GM12878 (cell line): Measurements from ENCODE around the gene FGD5. TPM values are rescaled to one million over a fixed set of nuclear protein-coding genes. Genes with fewer than 3 reads are reported as not detected.

Experiments used
- ATAC-seq: fragments of 200-7000 bp; cut with Tn5 transposase; 3 replicates; pipeline ENCODE4 v1.9.1; 2020; ENCODE audit warnings: mild to moderate bottlenecking, moderate library complexity
- BruUV-seq: library from RNA; stranded (reverse); fragments of 400-500 nt; replicated peaks from 2 replicates; lab custom pipeline; 2021; lab: Mats Ljungman, UMichigan
- CTCF ChIA-PET: fragments of 300-600 bp; sonication (Branson Sonifier 250); formaldehyde crosslinking; extraction: SDS; loops from one replicate; lab custom pipeline; 2021; ENCODE audit warnings: inconsistent platforms; lab: Yijun Ruan, JAX
- POLR2A ChIA-PET: fragments of 350-600 bp; formaldehyde crosslinking; extraction: SDS; loops from one replicate; lab custom pipeline; 2021; ENCODE audit warnings: inconsistent platforms; lab: Charles Lee
- RAD21 ChIA-PET: fragments of 300-600 bp; sonication (Branson Sonifier 250); formaldehyde crosslinking; loops from one replicate; lab custom pipeline; 2023; ENCODE audit warnings: antibody characterized with exemption; ENCODE audit not compliant: unreplicated experiment; lab: Charles Lee
- SMC1A ChIA-PET: fragments of 300-600 bp; sonication (Branson Sonifier 250); formaldehyde crosslinking; loops from one replicate; lab custom pipeline; 2023; ENCODE audit not compliant: unreplicated experiment, uncharacterized antibody; lab: Charles Lee
- DNase-seq: peaks from one replicate; pipeline ENCODE4 v3.0.0-alpha.2; 2011; ENCODE audit warnings: low read depth, low spot score
- FAIRE-seq: peaks from 3 replicates; lab custom pipeline; 2011; peaks lifted over from hg19 to GRCh38; lab: Jason Lieb, UNC
- H2AFZ ChIP-seq: 2 replicates; pipeline ENCODE4 v1.6.0; 2011; ENCODE audit warnings: low read depth, low read length, control low read depth; ENCODE audit not compliant: control insufficient read depth
- H3K27ac ChIP-seq: 2 replicates; pipeline ENCODE4 v1.5.1; 2011; ENCODE audit warnings: control low read depth; ENCODE audit not compliant: control insufficient read depth, insufficient read depth
- H3K27me3 ChIP-seq, 2 experiments: replicated peaks in 1 of 2; 2 replicates each; pipeline versions ENCODE4 v1.6.0 to v1.6.1; 2011; ENCODE audit warnings: low read length in 1 of 2; ENCODE audit not compliant: control insufficient read depth in 2 of 2, insufficient read depth in 2 of 2
- H3K36me3 ChIP-seq, 2 experiments: 2 replicates each; pipeline ENCODE4 v1.5.1; 2011; ENCODE audit warnings: low read length in 1 of 2; ENCODE audit not compliant: control insufficient read depth in 2 of 2, insufficient read depth in 2 of 2
- H3K4me1 ChIP-seq: 2 replicates; pipeline ENCODE4 v1.6.1; 2011; ENCODE audit warnings: mild to moderate bottlenecking, low read length, moderate library complexity, mixed read lengths; ENCODE audit not compliant: control insufficient read depth, insufficient read depth
- H3K4me2 ChIP-seq: 2 replicates; pipeline ENCODE4 v1.6.0; 2011; ENCODE audit warnings: control low read depth; ENCODE audit not compliant: control insufficient read depth, insufficient read depth
- H3K4me3 ChIP-seq: fragments of 200-600 bp; sonication (generic); 2 replicates; pipeline ENCODE4 v1.5.1; 2016
- H3K79me2 ChIP-seq: 2 replicates; pipeline ENCODE4 v1.6.0; 2011; ENCODE audit warnings: low read length; ENCODE audit not compliant: control insufficient read depth, insufficient read depth
- H3K9ac ChIP-seq: 2 replicates; pipeline ENCODE4 v1.8.0; 2011; ENCODE audit warnings: low read length, control low read depth, mixed read lengths; ENCODE audit not compliant: control insufficient read depth, insufficient read depth
- H3K9me3 ChIP-seq: replicated peaks from 3 replicates; pipeline ENCODE4 v1.5.1; 2011; ENCODE audit warnings: mild to moderate bottlenecking, low read length; ENCODE audit not compliant: control insufficient read depth, insufficient read depth
- H4K20me1 ChIP-seq: 2 replicates; pipeline ENCODE4 v1.6.0; 2011; ENCODE audit not compliant: control insufficient read depth, insufficient read depth
- BCL11A ChIP-seq: IDR thresholded peaks from 2 replicates; pipeline ENCODE4 v1.6.1; 2011; ENCODE audit warnings: low read depth, low read length
- BHLHE40 ChIP-seq, 2 experiments: fragments of 450-650 bp in 1 of 2; IDR thresholded peaks; 2 replicates each; pipeline ENCODE4 v1.6.1; 2011 to 2017; ENCODE audit warnings: low read depth in 2 of 2, borderline replicate concordance in 1 of 2, improper control_type of control experiment in 1 of 2, low read length in 1 of 2, mild to moderate bottlenecking in 1 of 2
- CREB1 ChIP-seq: IDR thresholded peaks from 2 replicates; pipeline ENCODE4 v1.6.1; 2012; ENCODE audit warnings: low read depth, mild to moderate bottlenecking, inconsistent platforms
- CTCF ChIP-seq, 3 experiments: IDR thresholded peaks in 2 of 3; conservative IDR thresholded peaks in 1 of 3; 2 replicates each; pipeline ENCODE4 v1.5.1; 2011; ENCODE audit warnings: low read depth in 3 of 3, low read length in 3 of 3, mild to moderate bottlenecking in 3 of 3, control low read depth in 2 of 3, moderate library complexity in 2 of 3, inconsistent platforms in 1 of 3, mixed read lengths in 1 of 3; ENCODE audit not compliant: control insufficient read depth in 2 of 3, insufficient read depth in 1 of 3; ENCODE audit errors: extremely low read depth in 1 of 3
- ETV6 ChIP-seq, 2 experiments: fragments of 450-650 bp in 1 of 2; IDR thresholded peaks in 1 of 2; conservative IDR thresholded peaks in 1 of 2; 2 replicates each; pipeline ENCODE4 v1.6.1; 2014; ENCODE audit warnings: antibody characterized with exemption in 1 of 2, borderline replicate concordance in 1 of 2, low read depth in 1 of 2, mild to moderate bottlenecking in 1 of 2, moderate library complexity in 1 of 2
- HDGF ChIP-seq: fragments of 450-650 bp; IDR thresholded peaks from 2 replicates; pipeline ENCODE4 v1.6.1; 2016; ENCODE audit warnings: antibody characterized with exemption
- IKZF2 ChIP-seq, 2 experiments: fragments of 450-650 bp; IDR thresholded peaks; 2 replicates each; pipeline ENCODE4 v1.6.1; 2017; ENCODE audit warnings: mild to moderate bottlenecking in 2 of 2, moderate library complexity in 2 of 2
- NFYB ChIP-seq: IDR thresholded peaks from 2 replicates; pipeline ENCODE4 v1.6.1; 2011; ENCODE audit warnings: low read depth, mild to moderate bottlenecking, low read length, improper control_type of control experiment, moderate library complexity; ENCODE audit not compliant: insufficient read depth
- NR2F1 ChIP-seq: fragments of 450-650 bp; conservative IDR thresholded peaks from 2 replicates; pipeline ENCODE4 v1.6.1; 2017; ENCODE audit warnings: mild to moderate bottlenecking
- SIX5 ChIP-seq: IDR thresholded peaks from 2 replicates; pipeline ENCODE4 v1.6.1; 2011; ENCODE audit warnings: mild to moderate bottlenecking, low read depth, low read length, moderate library complexity; ENCODE audit not compliant: severe bottlenecking
- ZNF622 ChIP-seq: fragments of 450-650 bp; IDR thresholded peaks from 2 replicates; pipeline ENCODE4 v1.6.1; 2017; ENCODE audit warnings: mild to moderate bottlenecking, inconsistent platforms
- ZSCAN29 ChIP-seq: fragments of 450-650 bp; IDR thresholded peaks from 2 replicates; pipeline ENCODE4 v1.6.1; 2017; ENCODE audit warnings: mild to moderate bottlenecking, moderate library complexity
- ZZZ3 ChIP-seq: IDR thresholded peaks from 2 replicates; pipeline ENCODE4 v1.6.1; 2011; ENCODE audit warnings: low read depth; ENCODE audit not compliant: control insufficient read depth, insufficient read length
- WGBS: methylation state at CpG from one replicate; pipeline ENCODE4 v1.1.6; 2016; ENCODE audit warnings: low lambda C conversion rate; ENCODE audit not compliant: insufficient replicate concordance, insufficient coverage; ENCODE audit errors: missing lambda C conversion rate; 5-methylcytosine and 5-hydroxymethylcytosine counted together
- in situ Hi-C: fragments of 300-500 bp; cut with MboI; formaldehyde crosslinking; loops from 9 replicates; pipeline ENCODE4 v1.14.3; 2018; ENCODE audit warnings: mixed read lengths
- intact Hi-C: fragments of 100-400 bp; cut with micrococcal nuclease; formaldehyde crosslinking; loops from one replicate; pipeline ENCODE4 v1.14.2; 2022; ENCODE audit not compliant: unreplicated experiment
- polyA plus RNA-seq, 11 experiments: library from polyadenylated mRNA; depleted of rRNA in 4 of 11; unstranded in 6 of 11; stranded (reverse) in 5 of 11; fragments of >200 nt; fragmentation: Nextera tagmentation in 4 of 11; fragmentation: Illumina TruSeq in 1 of 11; extraction: Ambion mirVana in 4 of 11; extraction: Trizol in 1 of 11; gene quantifications; 1 replicate in 1 of 11; 2 replicates in 10 of 11; pipeline versions ENCODE4 v1.2.1 to v1.2.3, GENCODE V29; 2011 to 2016; ENCODE audit warnings: inconsistent platforms in 2 of 11, missing spikeins in 2 of 11, low read depth in 1 of 11
- total RNA-seq, 4 experiments: library from RNA; depleted of rRNA in 3 of 4; stranded (reverse); fragments of >200 nt in 3 of 4; fragmentation: Illumina TruSeq in 1 of 4; extraction: Trizol in 1 of 4; gene quantifications; 2 replicates each; pipeline versions ENCODE4 v1.2.1 to v1.2.3, GENCODE V29; 2013 to 2021
- TF ChIP-seq, protein P1 (sequence below): fragments of 450-650 bp; IDR thresholded peaks from 2 replicates; pipeline ENCODE4 v1.6.1; 2017; ENCODE audit warnings: mild to moderate bottlenecking, moderate library complexity

FGD5 gene
- total and polyA plus RNA-seq, 10 of the 15 experiments (the other 5 are each of a cell fraction or from before 2014, with no cell fraction given): 0.03 to 0.13 (median 0.11) TPM; not detected in 3

GRCh38 chr3:14921034-14921616 is 102.4 kb downstream of the FGD5 start (continued):
- TF ChIP-seq CTCF (IDR thresholded peaks at IDR 0.05 in 2 of 3, conservative IDR thresholded peaks at IDR 0.05 in 1 of 3; ENCODE audit: control insufficient read depth in 2 of 3, extremely low read depth in 1 of 3, insufficient read depth in 1 of 3, low read depth in 3 of 3, low read length in 3 of 3) (peak; percentile 97 to 99 (median 98); a peak in 5 of 6 replicates), ZZZ3 (no peak), BHLHE40 (IDR thresholded peaks at IDR 0.05; ENCODE audit: borderline replicate concordance in 1 of 2, low read depth in 2 of 2, low read length in 1 of 2) (0 out of 4 replicates have a peak, but pooled peaks of 1 of the 2 experiments have one; percentile 16)

DNA sequence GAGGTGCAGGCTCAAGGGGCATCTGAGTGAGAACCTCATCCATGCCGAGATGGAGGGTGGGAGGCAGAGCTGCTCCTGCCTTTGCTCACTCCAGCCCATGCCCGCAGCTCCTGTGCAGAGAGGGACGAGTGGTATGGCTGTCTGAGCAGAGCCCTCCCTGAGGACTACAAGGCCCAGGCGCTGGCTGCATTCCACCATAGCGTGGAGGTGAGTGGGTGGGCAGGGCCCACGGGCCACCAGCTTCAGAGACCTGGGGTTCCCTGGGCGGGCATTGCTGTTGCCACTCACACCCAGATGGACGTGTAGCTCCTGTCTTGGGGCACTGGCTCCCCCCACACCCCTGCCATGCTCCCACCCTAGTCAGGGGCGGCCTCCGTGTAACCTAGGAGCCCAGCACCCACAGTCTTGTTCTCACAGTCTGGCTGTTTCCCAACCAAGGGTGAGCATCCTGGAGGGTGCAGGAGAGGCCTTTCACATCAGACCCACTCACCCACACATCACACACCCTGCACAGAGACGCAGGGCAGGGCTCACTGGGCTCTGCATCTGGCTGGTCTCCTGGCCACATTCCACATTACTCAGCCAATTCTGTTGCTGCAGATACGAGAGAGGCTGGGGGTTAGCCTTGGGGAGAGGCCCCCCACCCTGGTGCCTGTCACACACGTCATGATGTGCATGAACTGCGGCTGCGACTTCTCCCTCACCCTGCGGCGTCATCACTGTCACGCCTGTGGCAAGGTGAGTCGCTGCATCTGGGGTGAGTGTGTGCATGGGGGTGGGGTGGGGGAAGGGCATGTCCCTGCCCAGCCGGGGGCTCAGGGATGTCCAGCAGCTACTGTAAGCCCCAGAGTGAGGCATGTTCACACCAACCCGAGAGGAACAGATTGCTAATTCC is 103.3 kb downstream of the FGD5 start:
- intact Hi-C loops (loop anchor here (1.0 to 10.0 kb wide), 7 partner anchors 131 to 720 kb away; partner anchors contain the start of gene CAPN7), in situ Hi-C loops (loop anchor here (5.0 kb wide), 3 partner anchors 125 to 285 kb away; no protein-coding TSS in a partner anchor)
- Histone ChIP-seq H3K4me3 (no peak overlapping the region), H3K79me2 (no peaks in the 10 kb centered on the region), H3K36me3 (no peaks in the 10 kb centered on the region), H3K27me3 (no peaks in the 10 kb centered on the region), H3K9ac (no peak overlapping the region), H4K20me1 (no peaks in the 10 kb centered on the region), H3K4me1 (no peaks in the 10 kb centered on the region), H3K9me3 (no peaks in the 10 kb centered on the region), H3K4me2 (no peak overlapping the region), H2AFZ (no peak overlapping the region), H3K27ac (no peak overlapping the region)
- ChIA-PET RAD21 (interaction anchor here (0.6 to 4.1 kb wide), 21 partner anchors 11 to 718 kb away, joined by 3 to 47 read pairs (median 4); partner anchors contain the start of genes C3orf20, CCDC174 and RBSN), SMC1A (interaction anchor here (0.6 to 2.4 kb wide), 25 partner anchors 8 to 413 kb away, joined by 3 to 23 read pairs (median 3); partner anchors contain the start of genes C3orf20 and NR2C2), CTCF (interaction anchor here (0.5 to 5.3 kb wide), 53 partner anchors 9 to 1026 kb away, joined by 3 to 46 read pairs (median 3); partner anchors contain the start of gene CCDC174), POLR2A (no interaction called here)
- FAIRE-seq (no peak), ATAC-seq (no peak), DNase-seq (no peak)
- 42% methylated on average over 17 of the region's 21 CpGs for WGBS
- no TSS peak for BruUV-seq
- TF ChIP-seq CREB1 (no peak), ZSCAN29 (no peak), ZNF622 (no peak), IKZF2 (IDR thresholded peaks at IDR 0.05) (no peak), SIX5 (no peak), NR2F1 (no peak), BCL11A (no peak), NFYB (no peak), HDGF (no peak), ETV6 (conservative IDR thresholded peaks at IDR 0.05 in 1 of 2, IDR thresholded peaks at IDR 0.05 in 1 of 2; ENCODE audit: borderline replicate concordance in 1 of 2, low read depth in 1 of 2) (no peak)
- TF ChIP-seq, protein P1, sequence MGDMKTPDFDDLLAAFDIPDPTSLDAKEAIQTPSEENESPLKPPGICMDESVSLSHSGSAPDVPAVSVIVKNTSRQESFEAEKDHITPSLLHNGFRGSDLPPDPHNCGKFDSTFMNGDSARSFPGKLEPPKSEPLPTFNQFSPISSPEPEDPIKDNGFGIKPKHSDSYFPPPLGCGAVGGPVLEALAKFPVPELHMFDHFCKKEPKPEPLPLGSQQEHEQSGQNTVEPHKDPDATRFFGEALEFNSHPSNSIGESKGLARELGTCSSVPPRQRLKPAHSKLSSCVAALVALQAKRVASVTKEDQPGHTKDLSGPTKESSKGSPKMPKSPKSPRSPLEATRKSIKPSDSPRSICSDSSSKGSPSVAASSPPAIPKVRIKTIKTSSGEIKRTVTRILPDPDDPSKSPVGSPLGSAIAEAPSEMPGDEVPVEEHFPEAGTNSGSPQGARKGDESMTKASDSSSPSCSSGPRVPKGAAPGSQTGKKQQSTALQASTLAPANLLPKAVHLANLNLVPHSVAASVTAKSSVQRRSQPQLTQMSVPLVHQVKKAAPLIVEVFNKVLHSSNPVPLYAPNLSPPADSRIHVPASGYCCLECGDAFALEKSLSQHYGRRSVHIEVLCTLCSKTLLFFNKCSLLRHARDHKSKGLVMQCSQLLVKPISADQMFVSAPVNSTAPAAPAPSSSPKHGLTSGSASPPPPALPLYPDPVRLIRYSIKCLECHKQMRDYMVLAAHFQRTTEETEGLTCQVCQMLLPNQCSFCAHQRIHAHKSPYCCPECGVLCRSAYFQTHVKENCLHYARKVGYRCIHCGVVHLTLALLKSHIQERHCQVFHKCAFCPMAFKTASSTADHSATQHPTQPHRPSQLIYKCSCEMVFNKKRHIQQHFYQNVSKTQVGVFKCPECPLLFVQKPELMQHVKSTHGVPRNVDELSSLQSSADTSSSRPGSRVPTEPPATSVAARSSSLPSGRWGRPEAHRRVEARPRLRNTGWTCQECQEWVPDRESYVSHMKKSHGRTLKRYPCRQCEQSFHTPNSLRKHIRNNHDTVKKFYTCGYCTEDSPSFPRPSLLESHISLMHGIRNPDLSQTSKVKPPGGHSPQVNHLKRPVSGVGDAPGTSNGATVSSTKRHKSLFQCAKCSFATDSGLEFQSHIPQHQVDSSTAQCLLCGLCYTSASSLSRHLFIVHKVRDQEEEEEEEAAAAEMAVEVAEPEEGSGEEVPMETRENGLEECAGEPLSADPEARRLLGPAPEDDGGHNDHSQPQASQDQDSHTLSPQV: no peak
